Stimulated activated memory B cell treated with anti-CD40 and anti-IgM and Interleukin-4, amounts not matched to agents 10 μg/mL and 1 μg/mL and 100 μg/mL, for 72 hours (primary cell): ENCODE results near the gene NPC1.
A peak's percentile ranks its signal among the peaks of the same experiment; 100 is the strongest.

Experiments used
- ATAC-seq: fragments of 150-1000 bp; cut with Tn5 transposase; 2 replicates; pipeline ENCODE4 v1.10.0; 2021
- H3K27ac Mint-ChIP-seq: one replicate; pipeline ENCODE4 v1.8.0; 2022; ENCODE audit warnings: mild to moderate bottlenecking, mixed read lengths
- H3K27me3 Mint-ChIP-seq: one replicate; pipeline ENCODE4 v1.8.0; 2022; ENCODE audit warnings: mixed read lengths
- H3K36me3 Mint-ChIP-seq: one replicate; pipeline ENCODE4 v1.8.0; 2022; ENCODE audit warnings: mixed read lengths
- H3K4me1 Mint-ChIP-seq: one replicate; pipeline ENCODE4 v1.8.0; 2022; ENCODE audit warnings: mixed read lengths
- H3K4me3 Mint-ChIP-seq: one replicate; pipeline ENCODE4 v1.8.0; 2022; ENCODE audit warnings: mild to moderate bottlenecking, moderate library complexity, mixed read lengths
- H3K9me3 Mint-ChIP-seq: one replicate; pipeline ENCODE4 v1.8.0; 2022; ENCODE audit warnings: mixed read lengths

NPC1 gene

GRCh38 chr18:23551978-23552377, 34.3 kb downstream of the NPC1 start:
- H3K4me1 Mint-ChIP-seq, result no peaks in the 10 kb centered on the region
- no peak for ATAC-seq
- H3K9me3 Mint-ChIP-seq, result no peaks in the 10 kb centered on the region
- no peak overlapping the region for H3K4me3 Mint-ChIP-seq
- H3K27me3 Mint-ChIP-seq, result no peaks in the 10 kb centered on the region
- no peak overlapping the region for H3K27ac Mint-ChIP-seq
- peaks cover 88% of the 10 kb centered on the region for H3K36me3 Mint-ChIP-seq

DNA sequence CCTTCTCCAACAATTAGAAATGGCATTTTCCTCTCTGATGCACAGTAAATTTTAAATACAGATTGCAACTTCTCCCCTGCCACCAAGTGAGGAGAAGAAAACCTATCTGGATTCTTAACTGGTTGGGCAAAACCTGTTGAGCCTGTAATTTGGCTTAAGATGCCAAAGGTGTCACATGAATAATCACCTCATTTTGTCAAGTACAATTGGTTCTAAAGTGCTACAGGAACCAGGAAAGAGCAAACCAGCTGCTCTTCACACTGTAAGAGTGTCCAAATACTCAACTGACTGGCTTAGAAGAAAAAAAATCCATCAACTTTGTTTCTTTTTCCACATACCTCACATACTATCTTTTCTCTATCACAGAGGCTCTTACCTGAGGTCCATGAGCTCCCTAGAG, 35.4 kb downstream of the NPC1 start:
- H3K27ac Mint-ChIP-seq, result no peak overlapping the region
- no peak for ATAC-seq

GRCh38 chr18:23548719-23549118, 37.6 kb downstream of the NPC1 start:
- Mint-ChIP-seq H3K27ac (no peak overlapping the region), H3K36me3 (peaks cover 84% of the 10 kb centered on the region), H3K4me3 (no peak overlapping the region), H3K27me3 (no peaks in the 10 kb centered on the region), H3K4me1 (no peaks in the 10 kb centered on the region), H3K9me3 (no peaks in the 10 kb centered on the region)
- no peak for ATAC-seq

More for the DNA sequence above, 35.4 kb downstream of the NPC1 start:
- Mint-ChIP-seq H3K4me1 (no peaks in the 10 kb centered on the region), H3K9me3 (no peaks in the 10 kb centered on the region), H3K4me3 (no peak overlapping the region), H3K36me3 (peaks cover 86% of the 10 kb centered on the region), H3K27me3 (no peaks in the 10 kb centered on the region)

- Mint-ChIP-seq H3K36me3 (peaks cover 85% of the 10 kb centered on the region), H3K4me1 (no peaks in the 10 kb centered on the region), H3K4me3 (no peak overlapping the region), H3K9me3 (no peaks in the 10 kb centered on the region), H3K27me3 (no peaks in the 10 kb centered on the region), H3K27ac (no peak overlapping the region)
- no peak for ATAC-seq
Measured at GRCh38 chr18:23548275-23548674, 38.0 kb downstream of the NPC1 start.

GRCh38 chr18:23547846-23548245, 38.5 kb downstream of the NPC1 start:
- H3K27ac Mint-ChIP-seq, result no peak overlapping the region
- ATAC-seq, result no peak
- H3K9me3 Mint-ChIP-seq, result no peaks in the 10 kb centered on the region
- peaks cover 83% of the 10 kb centered on the region for H3K36me3 Mint-ChIP-seq
- H3K27me3 Mint-ChIP-seq, result no peaks in the 10 kb centered on the region
- no peaks in the 10 kb centered on the region for H3K4me1 Mint-ChIP-seq
- H3K4me3 Mint-ChIP-seq, result no peak overlapping the region

GRCh38 chr18:23547306-23547705, 39.0 kb downstream of the NPC1 start:
- Mint-ChIP-seq H3K9me3 (no peaks in the 10 kb centered on the region), H3K27me3 (no peaks in the 10 kb centered on the region), H3K4me3 (no peak overlapping the region), H3K4me1 (no peaks in the 10 kb centered on the region), H3K27ac (no peak overlapping the region), H3K36me3 (peaks cover 83% of the 10 kb centered on the region)
- ATAC-seq, result no peak

DNA sequence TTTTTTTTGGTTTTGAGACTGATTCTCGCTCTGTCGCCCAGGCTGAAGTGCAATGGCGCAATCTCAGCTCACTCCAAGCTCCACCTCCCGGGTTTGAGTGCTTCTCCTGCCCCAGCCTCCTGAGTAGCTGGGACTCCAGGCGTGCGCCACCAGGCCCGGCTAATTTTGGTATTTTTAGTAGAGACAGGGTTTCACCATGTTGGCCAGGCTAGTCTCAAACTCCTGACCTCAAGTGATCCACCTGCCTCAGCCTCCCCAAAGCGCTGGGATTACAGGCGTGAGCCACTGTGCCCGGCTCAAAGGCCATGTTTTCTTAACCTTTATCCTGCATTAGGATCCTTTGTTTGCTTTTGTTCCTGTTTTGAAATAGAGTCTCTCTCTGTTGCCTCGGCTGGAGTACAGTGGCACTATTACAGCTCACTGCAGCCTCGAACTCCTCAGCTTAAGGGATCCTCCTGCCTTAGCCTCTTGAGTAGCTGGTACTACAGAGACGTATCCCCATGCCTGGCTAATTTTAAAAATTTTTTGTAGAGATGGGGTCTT, 41.0 kb downstream of the NPC1 start:
- Mint-ChIP-seq H3K4me3 (no peak overlapping the region), H3K36me3 (peaks cover 79% of the 10 kb centered on the region), H3K27ac (no peak overlapping the region), H3K4me1 (peaks cover 14% of the 10 kb centered on the region), H3K9me3 (no peaks in the 10 kb centered on the region), H3K27me3 (no peaks in the 10 kb centered on the region)
- ATAC-seq, result no peak

GRCh38 chr18:23542461-23542860, 43.8 kb downstream of the NPC1 start:
- Mint-ChIP-seq H3K36me3 (peaks cover 75% of the 10 kb centered on the region), H3K4me3 (no peak overlapping the region), H3K27ac (no peak overlapping the region), H3K9me3 (no peaks in the 10 kb centered on the region), H3K4me1 (peaks cover 29% of the 10 kb centered on the region), H3K27me3 (no peaks in the 10 kb centered on the region)
- no peak for ATAC-seq

DNA sequence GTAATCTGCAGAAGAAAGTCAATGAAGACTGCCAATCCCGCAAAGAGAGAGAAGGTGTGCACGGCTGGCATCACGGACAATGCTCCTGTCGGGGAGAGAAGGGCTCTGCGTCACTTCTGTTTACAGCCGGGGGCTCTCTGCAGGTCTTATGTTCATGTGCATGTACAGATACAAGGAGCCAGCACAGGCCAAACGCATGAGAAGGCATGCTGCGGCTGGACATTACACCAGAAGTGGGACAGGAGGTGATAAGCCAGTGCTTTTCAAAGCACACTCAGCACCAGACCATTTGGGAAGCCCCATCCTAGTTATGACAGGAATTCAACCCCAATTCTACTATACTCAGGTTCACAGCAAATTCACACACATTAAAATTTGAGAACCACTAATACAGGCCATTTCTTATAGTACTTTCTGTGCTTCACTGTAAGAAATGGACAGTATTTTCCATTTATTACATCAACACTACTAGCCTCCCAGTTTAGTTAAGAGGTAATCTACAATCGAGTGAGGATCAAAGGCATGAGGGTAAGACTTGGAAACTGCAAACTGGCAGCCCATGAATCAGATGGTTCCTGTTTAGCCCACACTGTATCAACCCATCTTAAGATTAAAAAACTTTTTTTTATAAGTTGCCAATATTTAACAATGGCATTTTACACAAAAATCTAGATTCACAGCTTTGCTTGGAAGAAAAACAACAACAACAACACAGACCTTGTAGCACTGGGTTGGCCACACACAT, 44.8 kb downstream of the NPC1 start:
- peak overlapping the region; percentile 40 for H3K27ac Mint-ChIP-seq
- no peak for ATAC-seq
- no peak overlapping the region for H3K4me3 Mint-ChIP-seq
- H3K36me3 Mint-ChIP-seq, result peaks cover 72% of the 10 kb centered on the region
- H3K27me3 Mint-ChIP-seq, result no peaks in the 10 kb centered on the region
- peaks cover 29% of the 10 kb centered on the region for H3K4me1 Mint-ChIP-seq
- no peaks in the 10 kb centered on the region for H3K9me3 Mint-ChIP-seq

DNA sequence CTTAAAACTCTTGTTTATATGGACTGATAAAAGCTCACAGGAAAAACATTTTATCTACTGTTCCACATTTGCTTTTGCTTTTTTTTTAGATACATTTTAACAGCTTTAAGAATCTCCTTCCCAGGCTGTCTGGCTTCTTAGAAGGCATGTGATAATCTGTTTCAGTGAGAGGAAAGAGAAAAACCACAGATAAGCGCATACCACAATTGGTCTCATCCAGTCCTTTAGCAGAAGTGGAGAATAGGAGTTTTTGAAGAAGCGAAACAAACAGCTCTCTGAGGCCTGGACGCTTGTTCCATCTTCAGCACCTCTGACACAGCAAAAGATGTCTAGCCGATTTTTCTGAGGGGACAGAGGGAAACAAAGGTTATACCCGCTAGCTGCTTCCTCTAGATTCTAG, 45.4 kb downstream of the NPC1 start:
- H3K27me3 Mint-ChIP-seq, result no peaks in the 10 kb centered on the region
- peak; percentile 91 for ATAC-seq
- H3K4me1 Mint-ChIP-seq, result peaks cover 29% of the 10 kb centered on the region
- peak overlapping the region; percentile 40 for H3K27ac Mint-ChIP-seq
- no peaks in the 10 kb centered on the region for H3K9me3 Mint-ChIP-seq
- H3K4me3 Mint-ChIP-seq, result no peak overlapping the region
- peaks cover 76% of the 10 kb centered on the region for H3K36me3 Mint-ChIP-seq

DNA sequence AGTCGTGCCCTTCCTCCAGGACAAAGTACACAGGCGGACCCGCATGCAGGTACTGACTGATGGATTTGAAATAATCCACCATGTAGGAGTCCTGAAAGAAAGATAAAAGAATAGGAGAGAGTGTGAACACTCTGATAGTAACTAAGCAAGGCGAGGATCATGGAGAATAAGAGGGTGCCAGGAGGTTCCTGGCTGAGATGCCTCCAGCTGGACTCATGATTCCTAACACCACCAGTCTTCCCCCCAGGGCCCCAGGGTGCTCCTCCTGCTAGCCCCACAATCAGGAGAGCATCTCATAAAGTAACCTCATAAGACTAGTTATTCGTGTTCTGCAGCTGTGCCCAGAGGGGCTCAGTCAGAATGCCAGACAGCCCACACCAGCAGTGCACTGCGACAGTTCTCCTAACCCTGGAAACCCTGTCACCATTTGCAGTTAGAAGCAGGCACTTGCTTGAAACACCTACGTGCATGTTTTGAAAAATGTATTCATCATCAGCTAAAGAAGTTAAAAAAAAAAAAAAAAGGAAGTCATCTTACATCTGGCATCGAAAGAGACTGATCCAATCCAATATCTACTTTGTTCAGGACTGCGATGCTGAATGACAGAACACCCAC, 46.3 kb downstream of the NPC1 start:
- Mint-ChIP-seq H3K4me3 (no peak overlapping the region), H3K27ac (peak overlapping the region; percentile 40), H3K4me1 (peaks cover 29% of the 10 kb centered on the region), H3K27me3 (no peaks in the 10 kb centered on the region), H3K9me3 (no peaks in the 10 kb centered on the region), H3K36me3 (peaks cover 78% of the 10 kb centered on the region)
- no peak for ATAC-seq

- Mint-ChIP-seq H3K36me3 (peaks cover 78% of the 10 kb centered on the region), H3K27me3 (no peaks in the 10 kb centered on the region), H3K9me3 (no peaks in the 10 kb centered on the region), H3K27ac (no peak overlapping the region), H3K4me3 (no peak overlapping the region), H3K4me1 (peaks cover 29% of the 10 kb centered on the region)
- peak; percentile 48 for ATAC-seq
Measured at GRCh38 chr18:23539296-23539695, 47.0 kb downstream of the NPC1 start.

DNA sequence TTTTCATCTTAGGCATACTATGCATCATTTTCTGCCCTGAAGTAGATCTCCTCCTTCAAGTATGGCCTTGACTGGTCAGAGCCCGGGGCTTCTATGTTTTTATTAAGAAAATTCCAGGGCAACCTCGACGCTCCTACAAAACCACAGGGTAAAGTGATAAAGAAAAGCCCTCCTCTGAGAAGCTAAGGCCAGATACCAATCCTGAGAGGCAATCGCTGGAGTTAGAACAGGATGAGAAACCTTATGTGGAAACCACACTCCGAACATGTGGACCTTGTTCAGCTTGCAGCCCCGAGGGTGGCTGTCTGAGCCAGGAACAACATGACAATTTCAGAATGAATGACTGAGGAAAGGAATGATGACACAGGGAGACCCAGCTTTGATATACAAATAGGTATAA, 47.4 kb downstream of the NPC1 start:
- ATAC-seq, result no peak
- Mint-ChIP-seq H3K4me1 (peaks cover 29% of the 10 kb centered on the region), H3K9me3 (no peaks in the 10 kb centered on the region), H3K4me3 (no peak overlapping the region), H3K27ac (no peak overlapping the region), H3K36me3 (peaks cover 75% of the 10 kb centered on the region), H3K27me3 (no peaks in the 10 kb centered on the region)

- no peak for ATAC-seq
- no peak overlapping the region for H3K27ac Mint-ChIP-seq
- H3K27me3 Mint-ChIP-seq, result no peaks in the 10 kb centered on the region
- H3K4me3 Mint-ChIP-seq, result no peak overlapping the region
- H3K9me3 Mint-ChIP-seq, result no peaks in the 10 kb centered on the region
- peaks cover 71% of the 10 kb centered on the region for H3K36me3 Mint-ChIP-seq
- peaks cover 29% of the 10 kb centered on the region for H3K4me1 Mint-ChIP-seq
Measured at GRCh38 chr18:23538001-23538400, 48.3 kb downstream of the NPC1 start.

- H3K4me3 Mint-ChIP-seq, result no peak overlapping the region
- H3K27me3 Mint-ChIP-seq, result no peaks in the 10 kb centered on the region
- H3K4me1 Mint-ChIP-seq, result peaks cover 29% of the 10 kb centered on the region
- ATAC-seq, result no peak
- H3K9me3 Mint-ChIP-seq, result no peaks in the 10 kb centered on the region
- H3K27ac Mint-ChIP-seq, result no peak overlapping the region
- peaks cover 72% of the 10 kb centered on the region for H3K36me3 Mint-ChIP-seq
Measured at GRCh38 chr18:23537274-23537673, 49.0 kb downstream of the NPC1 start.

DNA sequence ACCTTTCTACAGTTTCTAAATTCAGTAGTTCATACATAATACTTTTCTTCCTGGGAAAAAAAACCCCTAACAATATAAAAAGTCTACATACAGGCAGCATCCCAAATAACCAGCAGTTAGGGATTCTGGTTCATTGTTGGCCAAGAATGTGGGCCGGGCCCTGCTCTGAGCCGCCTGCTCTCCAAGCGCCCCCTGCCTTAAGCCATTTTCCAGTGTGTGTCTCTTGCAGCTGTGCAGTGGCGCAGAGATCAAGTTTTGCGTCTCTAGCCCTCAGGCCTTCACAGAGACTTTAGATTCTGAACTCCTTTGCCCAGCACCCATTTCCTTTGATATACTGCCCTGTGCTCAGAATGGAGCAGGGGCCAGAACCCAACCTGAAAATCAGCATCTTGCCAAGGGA, 50.1 kb downstream of the NPC1 start:
- ATAC-seq, result no peak
- no peak overlapping the region for H3K27ac Mint-ChIP-seq
- peaks cover 25% of the 10 kb centered on the region for H3K4me1 Mint-ChIP-seq
- no peaks in the 10 kb centered on the region for H3K9me3 Mint-ChIP-seq
- H3K36me3 Mint-ChIP-seq, result peaks cover 75% of the 10 kb centered on the region
- no peaks in the 10 kb centered on the region for H3K27me3 Mint-ChIP-seq
- no peak overlapping the region for H3K4me3 Mint-ChIP-seq
